Osteocyte (in vitro differentiated cells): ENCODE measurements around the gene TDRD1. TPM values are rescaled to one million over a fixed set of nuclear protein-coding genes. Genes with fewer than 3 reads are reported as not detected.

Experiments used
- DNase-seq: peaks from one replicate; pipeline ENCODE4 v3.0.0; 2021; ENCODE audit warnings: mixed read lengths; ENCODE audit not compliant: unreplicated experiment; ENCODE audit errors: extremely low spot score
- H3K27ac Mint-ChIP-seq: one replicate; pipeline ENCODE4 v1.8.0; 2021; ENCODE audit warnings: mild to moderate bottlenecking, mixed read lengths; ENCODE audit not compliant: unreplicated experiment
- H3K27me3 Mint-ChIP-seq: one replicate; pipeline ENCODE4 v1.8.0; 2021; ENCODE audit warnings: mixed read lengths; ENCODE audit not compliant: unreplicated experiment
- H3K36me3 Mint-ChIP-seq: one replicate; pipeline ENCODE4 v1.8.0; 2021; ENCODE audit warnings: mixed read lengths; ENCODE audit not compliant: unreplicated experiment
- H3K4me1 Mint-ChIP-seq: one replicate; pipeline ENCODE4 v1.8.0; 2021; ENCODE audit warnings: mixed read lengths; ENCODE audit not compliant: unreplicated experiment
- H3K4me3 Mint-ChIP-seq: one replicate; pipeline ENCODE4 v1.8.0; 2021; ENCODE audit warnings: mild to moderate bottlenecking, moderate library complexity, mixed read lengths; ENCODE audit not compliant: unreplicated experiment
- H3K9me3 Mint-ChIP-seq: one replicate; pipeline ENCODE4 v1.8.0; 2021; ENCODE audit warnings: mixed read lengths; ENCODE audit not compliant: unreplicated experiment
- total RNA-seq: library from RNA; stranded (reverse); gene quantifications from 2 replicates; pipeline ENCODE4 v1.2.1, GENCODE V29; 2021
- TF ChIP-seq, protein P1 (sequence below): fragments of 200-600 bp; sonication (generic); IDR thresholded peaks from 2 replicates; pipeline ENCODE4 v1.5.0; 2021; ENCODE audit warnings: antibody characterized with exemption, mild to moderate bottlenecking, moderate library complexity

TDRD1 gene
- total RNA-seq, 1 donor from 2014 or later: not detected

GRCh38 chr10:114245121-114245791 lies 66.1 kb downstream of the TDRD1 start:
- H3K4me1 Mint-ChIP-seq: no peaks in the 10 kb centered on the region
- no peaks in the 10 kb centered on the region for H3K36me3 Mint-ChIP-seq
- TF ChIP-seq, protein P1, sequence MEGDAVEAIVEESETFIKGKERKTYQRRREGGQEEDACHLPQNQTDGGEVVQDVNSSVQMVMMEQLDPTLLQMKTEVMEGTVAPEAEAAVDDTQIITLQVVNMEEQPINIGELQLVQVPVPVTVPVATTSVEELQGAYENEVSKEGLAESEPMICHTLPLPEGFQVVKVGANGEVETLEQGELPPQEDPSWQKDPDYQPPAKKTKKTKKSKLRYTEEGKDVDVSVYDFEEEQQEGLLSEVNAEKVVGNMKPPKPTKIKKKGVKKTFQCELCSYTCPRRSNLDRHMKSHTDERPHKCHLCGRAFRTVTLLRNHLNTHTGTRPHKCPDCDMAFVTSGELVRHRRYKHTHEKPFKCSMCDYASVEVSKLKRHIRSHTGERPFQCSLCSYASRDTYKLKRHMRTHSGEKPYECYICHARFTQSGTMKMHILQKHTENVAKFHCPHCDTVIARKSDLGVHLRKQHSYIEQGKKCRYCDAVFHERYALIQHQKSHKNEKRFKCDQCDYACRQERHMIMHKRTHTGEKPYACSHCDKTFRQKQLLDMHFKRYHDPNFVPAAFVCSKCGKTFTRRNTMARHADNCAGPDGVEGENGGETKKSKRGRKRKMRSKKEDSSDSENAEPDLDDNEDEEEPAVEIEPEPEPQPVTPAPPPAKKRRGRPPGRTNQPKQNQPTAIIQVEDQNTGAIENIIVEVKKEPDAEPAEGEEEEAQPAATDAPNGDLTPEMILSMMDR: no peak
- DNase-seq: no peak
- H3K27me3 Mint-ChIP-seq: peaks cover 70% of the 10 kb centered on the region
- no peak overlapping the region for H3K4me3 Mint-ChIP-seq
- no peaks in the 10 kb centered on the region for H3K9me3 Mint-ChIP-seq
- H3K27ac Mint-ChIP-seq: no peak overlapping the region

DNA sequence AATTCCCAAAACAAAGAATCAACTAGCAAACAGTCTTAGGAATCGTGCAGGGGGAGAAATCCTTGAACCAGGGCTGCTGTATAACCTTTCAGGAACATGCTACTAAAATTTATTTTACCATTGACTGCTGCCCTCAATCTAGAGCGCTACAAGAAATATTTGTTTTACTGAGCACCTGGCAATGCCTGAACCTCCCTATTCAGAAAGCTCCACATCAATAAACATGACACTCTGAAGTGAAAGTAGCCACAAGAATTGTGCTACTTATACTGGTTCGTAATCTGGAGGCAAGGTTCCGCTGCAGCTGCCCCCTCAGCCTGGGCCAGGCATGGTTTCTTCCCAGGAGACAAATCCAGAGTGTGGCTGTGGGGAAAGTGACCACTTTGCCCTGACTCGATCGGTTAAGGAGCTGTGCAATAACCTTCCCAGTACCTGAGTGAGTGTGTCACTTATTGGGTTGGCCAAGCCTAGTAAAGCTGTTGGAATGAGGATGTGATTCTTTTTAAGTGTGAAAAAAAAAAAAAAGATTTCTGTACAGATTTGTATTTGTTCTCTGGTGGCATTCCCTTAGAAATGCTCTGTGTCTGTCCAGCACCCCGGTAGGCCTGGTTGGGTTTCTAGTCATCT lies 67.6 kb downstream of the TDRD1 start:
- no peak overlapping the region for H3K27ac Mint-ChIP-seq
- H3K36me3 Mint-ChIP-seq: no peaks in the 10 kb centered on the region
- H3K4me1 Mint-ChIP-seq: no peaks in the 10 kb centered on the region
- H3K27me3 Mint-ChIP-seq: peaks cover 67% of the 10 kb centered on the region
- no peaks in the 10 kb centered on the region for H3K9me3 Mint-ChIP-seq
- DNase-seq: no peak
- H3K4me3 Mint-ChIP-seq: no peak overlapping the region
- TF ChIP-seq, protein P1: no peak

GRCh38 chr10:114250236-114250635 lies 71.1 kb downstream of the TDRD1 start:
- Mint-ChIP-seq H3K27me3 (peaks cover 48% of the 10 kb centered on the region), H3K4me3 (no peak overlapping the region), H3K27ac (no peak overlapping the region), H3K9me3 (no peaks in the 10 kb centered on the region), H3K36me3 (no peaks in the 10 kb centered on the region), H3K4me1 (no peaks in the 10 kb centered on the region)
- TF ChIP-seq, protein P1: no peak
- no peak for DNase-seq

DNA sequence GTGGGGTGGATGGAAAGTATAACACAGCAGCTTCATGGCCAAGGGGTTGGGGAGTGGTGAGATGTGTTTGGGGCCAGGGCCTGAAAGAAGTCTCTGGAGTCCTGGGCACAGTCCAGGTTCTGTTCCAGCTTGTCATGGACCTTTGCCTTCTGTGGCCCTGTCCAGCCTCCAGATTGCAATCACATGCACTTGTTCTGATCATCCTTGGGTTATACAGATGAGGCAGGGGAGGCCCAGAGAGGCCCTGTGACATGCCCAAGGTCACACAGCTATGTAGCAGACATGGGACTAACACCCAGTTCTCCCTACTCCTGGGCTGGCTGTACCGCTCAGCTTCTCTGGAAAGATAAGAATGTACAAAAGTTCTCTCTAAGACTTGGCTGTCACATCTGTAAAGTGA lies 71.6 kb downstream of the TDRD1 start:
- H3K9me3 Mint-ChIP-seq: no peaks in the 10 kb centered on the region
- H3K4me1 Mint-ChIP-seq: no peaks in the 10 kb centered on the region
- no peak overlapping the region for H3K27ac Mint-ChIP-seq
- peaks cover 47% of the 10 kb centered on the region for H3K27me3 Mint-ChIP-seq
- DNase-seq: no peak
- TF ChIP-seq, protein P1: no peak
- H3K4me3 Mint-ChIP-seq: no peak overlapping the region
- no peaks in the 10 kb centered on the region for H3K36me3 Mint-ChIP-seq

- H3K36me3 Mint-ChIP-seq: no peaks in the 10 kb centered on the region
- H3K9me3 Mint-ChIP-seq: no peaks in the 10 kb centered on the region
- H3K4me1 Mint-ChIP-seq: no peaks in the 10 kb centered on the region
- no peak overlapping the region for H3K4me3 Mint-ChIP-seq
- peaks cover 45% of the 10 kb centered on the region for H3K27me3 Mint-ChIP-seq
- TF ChIP-seq, protein P1: no peak
- DNase-seq: no peak
- no peak overlapping the region for H3K27ac Mint-ChIP-seq
These were observed 72.9 kb downstream of the TDRD1 start for GRCh38 chr10:114252092-114252491.
